Right atrium auricular region (tissue), 2 donors: ENCODE measurements around the gene SPG21. TPM values are rescaled to one million over a fixed set of nuclear protein-coding genes. Genes with fewer than 3 reads are reported as not detected.

Experiments
- DNase-seq: peaks from one replicate; pipeline ENCODE4 v3.0.0-alpha.2; 2019; ENCODE audit warnings: low spot score
- H3K27ac ChIP-seq, 2 donors: fragments of 200-600 bp; sonication (generic); 1 replicate in 1 of 2; 2 replicates in 1 of 2; pipeline ENCODE4 v1.5.1; 2016 to 2019
- H3K27me3 ChIP-seq, 2 donors: fragments of 200-600 bp; sonication (generic); one replicate each; pipeline versions ENCODE4 v1.5.1 to v1.6.0; 2017 to 2019
- H3K36me3 ChIP-seq: fragments of 200-600 bp; sonication (generic); one replicate; pipeline ENCODE4 v1.5.1; 2016
- H3K4me1 ChIP-seq, 2 donors: fragments of 200-600 bp; sonication (generic); one replicate each; pipeline versions ENCODE4 v1.5.1 to v1.6.0; 2017 to 2019
- H3K4me3 ChIP-seq, 2 donors: fragments of 200-600 bp; sonication (generic); 1 replicate in 1 of 2; 2 replicates in 1 of 2; pipeline ENCODE4 v1.5.1; 2017 to 2019; ENCODE audit warnings: mild to moderate bottlenecking in 1 of 2, moderate library complexity in 1 of 2
- H3K9me3 ChIP-seq, 2 donors: fragments of 200-600 bp; sonication (generic); one replicate each; pipeline ENCODE4 v1.5.1; 2019
- CTCF ChIP-seq, 2 donors: fragments of 200-600 bp; sonication (generic); IDR thresholded peaks; one replicate each; pipeline ENCODE4 v1.5.1; 2019; ENCODE audit warnings: antibody characterized with exemption in 2 of 2
- total RNA-seq, 2 donors: library from RNA; depleted of rRNA; stranded (reverse); fragments of >200 nt; gene quantifications; one replicate each; pipeline ENCODE4 v1.1.0, GENCODE V29; 2016

SPG21 gene
- total RNA-seq, 2 donors from 2014 or later = 48.8 to 52.8 TPM

GRCh38 chr15:64990168-64990470, 405 bp upstream of the SPG21 start:
- Histone ChIP-seq H3K4me3 (peak overlapping the region; percentile 86 to 92), H3K9me3 (no peaks in the 10 kb centered on the region), H3K36me3 (no peaks in the 10 kb centered on the region), H3K4me1 (peaks cover 0 to 20% of the 10 kb centered on the region in 2 donors), H3K27me3 (no peaks in the 10 kb centered on the region), H3K27ac (peak overlapping the region; percentile 91)
- no peak for DNase-seq
- no peak for TF ChIP-seq CTCF (IDR thresholded peaks at IDR 0.05)

GRCh38 chr15:64987136-64987535, 2.6 kb downstream of the SPG21 start:
- no peak for TF ChIP-seq CTCF (IDR thresholded peaks at IDR 0.05)
- no peak for DNase-seq
- no peaks in the 10 kb centered on the region for H3K36me3 ChIP-seq
- H3K4me1 ChIP-seq = peaks cover 0 to 20% of the 10 kb centered on the region in 2 donors
- no peak overlapping the region for H3K4me3 ChIP-seq
- H3K9me3 ChIP-seq = no peaks in the 10 kb centered on the region
- no peak overlapping the region for H3K27ac ChIP-seq
- no peaks in the 10 kb centered on the region for H3K27me3 ChIP-seq

GRCh38 chr15:64985366-64986033, 4.2 kb downstream of the SPG21 start:
- Histone ChIP-seq H3K36me3 (peaks cover 2% of the 10 kb centered on the region), H3K9me3 (no peaks in the 10 kb centered on the region), H3K27ac (peak overlapping the region; percentile 1 to 53), H3K27me3 (no peaks in the 10 kb centered on the region), H3K4me1 (peaks cover 0 to 20% of the 10 kb centered on the region in 2 donors), H3K4me3 (no peak overlapping the region)
- no peak for DNase-seq
- TF ChIP-seq CTCF (IDR thresholded peaks at IDR 0.05) = no peak

- H3K9me3 ChIP-seq = no peaks in the 10 kb centered on the region
- no peak overlapping the region for H3K4me3 ChIP-seq
- peaks cover 0 to 3% of the 10 kb centered on the region in 2 donors for H3K4me1 ChIP-seq
- no peak overlapping the region for H3K27ac ChIP-seq
- no peaks in the 10 kb centered on the region for H3K27me3 ChIP-seq
- H3K36me3 ChIP-seq = peaks cover 21% of the 10 kb centered on the region
- no peak for DNase-seq
- TF ChIP-seq CTCF (IDR thresholded peaks at IDR 0.05) = no peak
Measured at GRCh38 chr15:64982472-64982871, 7.2 kb downstream of the SPG21 start.

- H3K9me3 ChIP-seq = no peaks in the 10 kb centered on the region
- H3K27me3 ChIP-seq = no peaks in the 10 kb centered on the region
- TF ChIP-seq CTCF (IDR thresholded peaks at IDR 0.05) = no peak
- DNase-seq = no peak
- H3K27ac ChIP-seq = no peak overlapping the region
- H3K4me3 ChIP-seq = no peak overlapping the region
- no peaks in the 10 kb centered on the region for H3K4me1 ChIP-seq
- peaks cover 22% of the 10 kb centered on the region for H3K36me3 ChIP-seq
Measured at GRCh38 chr15:64981812-64982431, 7.8 kb downstream of the SPG21 start.
